ENCODE data around the gene DCST2. TPM values are rescaled to one million over a fixed set of nuclear protein-coding genes. Genes with fewer than 3 reads are reported as not detected.
A peak's percentile ranks its signal among the peaks of the same experiment; 100 is the strongest.

DCST2 gene
- total RNA-seq, 4 donors from 2014 or later, result 0.36 to 0.79 (median 0.38) TPM; not detected in 1

DNA sequence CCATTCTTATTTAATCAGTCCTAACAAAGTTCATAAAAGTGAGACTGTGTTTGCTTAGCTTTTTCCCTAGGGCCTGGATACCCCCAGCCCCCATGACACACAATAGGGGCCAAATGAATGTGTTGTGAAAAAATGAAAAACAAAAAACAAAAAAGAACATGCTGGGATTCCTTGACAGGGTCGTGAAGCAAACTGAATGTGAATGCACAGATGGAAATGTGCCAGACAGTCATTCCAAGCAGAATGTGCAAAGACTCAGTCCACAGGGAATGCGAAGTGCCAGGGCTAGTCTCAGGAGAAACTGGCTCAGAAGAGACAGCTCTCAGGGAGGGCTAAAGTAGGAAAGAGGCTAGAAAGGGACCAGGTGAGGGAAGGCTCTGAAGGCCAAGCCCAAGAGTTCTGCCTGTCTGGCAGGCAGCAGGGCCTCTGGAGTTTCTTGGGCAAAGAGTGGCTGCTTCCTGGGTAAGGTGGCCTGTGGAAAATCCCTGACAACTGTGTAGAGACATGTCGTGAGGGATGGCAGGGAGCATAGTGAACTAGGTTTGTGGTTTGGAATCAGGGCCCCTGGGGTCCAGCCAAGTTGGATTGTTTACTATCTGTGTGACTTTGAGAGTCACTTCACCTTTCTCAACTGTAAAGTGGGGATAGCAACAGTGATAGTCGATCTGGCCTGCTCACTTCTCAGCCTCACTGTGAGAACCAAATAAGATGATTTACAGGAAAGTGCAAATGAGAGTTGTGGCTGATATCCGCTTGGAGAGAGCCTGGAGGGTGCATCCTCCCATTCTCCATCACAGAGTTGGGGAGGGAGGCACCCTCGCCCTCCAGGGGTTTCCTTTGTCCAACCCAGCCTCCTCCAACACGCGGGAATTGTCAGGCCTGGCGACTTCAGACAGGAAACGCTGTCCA, 16.3 kb upstream of the DCST2 start:
- DNase-seq (ENCODE audit: low spot score) (no peak), ATAC-seq (ENCODE audit: low FRiP score) (no peak)
- TF ChIP-seq CTCF (IDR thresholded peaks at IDR 0.05), result no peak

DNA sequence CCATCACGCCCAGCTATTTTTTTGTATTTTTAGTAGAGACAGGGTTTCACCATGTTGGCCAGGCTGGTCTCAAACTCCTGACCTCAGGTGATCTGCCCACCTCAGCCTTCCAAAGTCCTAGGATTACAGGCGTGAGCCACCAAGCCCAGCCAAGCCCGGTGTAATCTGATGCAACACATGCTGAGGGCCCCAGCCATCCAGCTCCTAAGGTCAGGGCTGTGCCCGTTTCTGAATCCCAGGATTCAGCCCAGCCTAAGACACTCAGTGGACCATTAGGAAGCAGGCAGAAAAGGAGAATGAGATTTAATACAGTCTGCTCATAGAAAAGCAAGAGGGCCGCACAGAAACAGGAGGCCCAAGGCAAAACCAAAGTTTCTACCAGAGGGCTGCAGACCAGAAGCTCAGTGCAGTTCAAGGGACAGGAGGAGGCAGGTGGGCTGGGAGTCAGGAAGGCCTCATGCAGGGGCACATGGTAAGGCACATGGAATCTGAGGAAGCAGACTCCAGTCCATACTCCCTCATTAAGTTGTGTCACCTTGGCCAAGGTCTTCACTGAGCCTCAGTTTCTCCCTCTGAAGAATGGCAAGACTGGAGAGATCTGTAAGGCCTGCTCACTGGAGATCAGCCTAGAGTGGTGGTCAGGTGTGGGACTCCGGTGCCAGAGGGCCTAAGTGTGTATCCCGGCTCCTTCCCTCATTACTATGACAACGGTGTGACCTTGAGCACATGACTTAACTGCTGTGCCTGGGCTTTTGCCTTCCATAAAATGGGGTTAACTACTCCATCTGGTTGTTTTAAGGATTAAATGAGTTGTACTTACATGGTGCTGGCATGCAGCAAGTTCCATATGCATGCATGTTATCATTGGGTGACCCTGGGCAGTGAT, 15.1 kb upstream of the DCST2 start:
- ATAC-seq (ENCODE audit: low FRiP score), result no peak
- no peak for TF ChIP-seq CTCF (IDR thresholded peaks at IDR 0.05)
- DNase-seq (ENCODE audit: low spot score), result no peak

GRCh38 chr1:155044812-155045657, 11.5 kb upstream of the DCST2 start:
- ATAC-seq (ENCODE audit: low FRiP score), result peak; percentile 93
- peak in 1 of 3 donors; percentile 39 for TF ChIP-seq CTCF (IDR thresholded peaks at IDR 0.05)
- no peak for DNase-seq (ENCODE audit: low spot score)

GRCh38 chr1:155044365-155044764, 10.8 kb upstream of the DCST2 start:
- TF ChIP-seq CTCF (IDR thresholded peaks at IDR 0.05), result no peak
- DNase-seq (ENCODE audit: low spot score) (no peak), ATAC-seq (ENCODE audit: low FRiP score) (no peak)

DNA sequence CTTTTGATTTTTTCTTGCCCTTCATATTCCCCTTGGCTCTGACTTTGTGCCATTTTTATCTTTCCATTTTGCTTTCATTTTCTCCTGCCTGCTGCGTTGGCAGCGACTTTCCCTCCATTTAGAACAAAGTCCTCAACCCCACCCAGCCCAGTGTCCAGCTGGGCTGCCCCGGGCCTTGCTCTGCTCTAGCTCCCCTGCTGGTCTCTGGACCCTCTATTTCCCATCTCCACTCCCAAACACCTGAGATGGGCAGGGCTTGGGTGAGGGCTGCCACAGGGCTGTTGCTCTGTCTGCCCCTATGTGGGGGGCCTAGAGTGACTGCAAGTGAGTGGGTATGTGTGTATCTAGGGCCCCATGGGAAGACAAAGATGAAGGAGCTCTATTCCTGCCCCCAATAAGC, 10.2 kb upstream of the DCST2 start:
- DNase-seq (ENCODE audit: low spot score) (no peak), ATAC-seq (ENCODE audit: low FRiP score) (no peak)
- no peak for TF ChIP-seq CTCF (IDR thresholded peaks at IDR 0.05)

- DNase-seq (ENCODE audit: low spot score), result no peak
- no peak for ATAC-seq (ENCODE audit: low FRiP score)
- no peak for TF ChIP-seq CTCF (IDR thresholded peaks at IDR 0.05)
Observed at GRCh38 chr1:155043301-155043702, 9.7 kb upstream of the DCST2 start.

Data from omental fat pad (tissue), 4 donors.